ENCODE data around the gene PDGFC.
"Not testable (repeated sequence)": the region's sequence is repeated elsewhere in the genome, so short reads cannot be mapped to it uniquely, and the experiment has no call there.

Gene PDGFC

GRCh38 chr4:156894234-156894633 is 77.4 kb downstream of the PDGFC start:
- DNase-seq: no peak

GRCh38 chr4:156892805-156893204 is 78.8 kb downstream of the PDGFC start:
- DNase-seq: no peak

- DNase-seq: no peak
Observed at GRCh38 chr4:156889616-156890594, 81.7 kb downstream of the PDGFC start.

- DNase-seq: no peak
Observed at GRCh38 chr4:156888762-156889161, 82.8 kb downstream of the PDGFC start.

GRCh38 chr4:156886481-156886880 is 85.1 kb downstream of the PDGFC start:
- DNase-seq: no peak

GRCh38 chr4:156885374-156885773 is 86.2 kb downstream of the PDGFC start:
- no peak for DNase-seq

GRCh38 chr4:156884183-156884582 is 87.4 kb downstream of the PDGFC start:
- DNase-seq: no peak

GRCh38 chr4:156875704-156876103 is 95.9 kb downstream of the PDGFC start:
- no peak for DNase-seq

GRCh38 chr4:156875055-156875454 is 96.5 kb downstream of the PDGFC start:
- no peak for DNase-seq

GRCh38 chr4:156873799-156874198 is 97.8 kb downstream of the PDGFC start:
- no peak for DNase-seq

- no peak for DNase-seq
Observed at GRCh38 chr4:156870861-156871260, 100.7 kb downstream of the PDGFC start.

GRCh38 chr4:156870131-156870530 is 101.5 kb downstream of the PDGFC start:
- no peak for DNase-seq

- DNase-seq: not testable (repeated sequence)
Observed at GRCh38 chr4:156866088-156866487, 105.5 kb downstream of the PDGFC start.

- DNase-seq: no peak
Observed at GRCh38 chr4:156865451-156865850, 106.1 kb downstream of the PDGFC start.

- DNase-seq: peak; percentile 8
Observed at GRCh38 chr4:156858071-156858470, 113.5 kb downstream of the PDGFC start.

- DNase-seq: no peak
Observed at GRCh38 chr4:156838761-156839160, 132.8 kb downstream of the PDGFC start.

GRCh38 chr4:156837625-156838345 is 133.8 kb downstream of the PDGFC start:
- no peak for DNase-seq

GRCh38 chr4:156832886-156833285 is 138.7 kb downstream of the PDGFC start:
- no peak for DNase-seq

GRCh38 chr4:156830351-156830750 is 141.2 kb downstream of the PDGFC start:
- no peak for DNase-seq

GRCh38 chr4:156829201-156829873 is 142.3 kb downstream of the PDGFC start:
- DNase-seq: no peak

GRCh38 chr4:156827519-156827918 is 144.1 kb downstream of the PDGFC start:
- DNase-seq: no peak

GRCh38 chr4:156825074-156825473 is 146.5 kb downstream of the PDGFC start:
- no peak for DNase-seq

- no peak for DNase-seq
Observed at GRCh38 chr4:156824451-156825060, 147.0 kb downstream of the PDGFC start.
